GM12892 (cell line): ENCODE measurements around the gene SORCS2.

Experiments
- POLR2A ChIP-seq: IDR thresholded peaks from 2 replicates; pipeline ENCODE4 v1.6.1; 2011; ENCODE audit warnings: low read depth, low read length, control low read depth
- POLR2AphosphoS5 ChIP-seq: IDR thresholded peaks from 2 replicates; pipeline ENCODE4 v1.6.1; 2011; ENCODE audit warnings: low read depth, low read length, control low read depth
- TAF1 ChIP-seq: IDR thresholded peaks from 2 replicates; pipeline ENCODE4 v1.6.1; 2011; ENCODE audit warnings: low read depth, mild to moderate bottlenecking, control low read depth, low read length, borderline replicate concordance

GRCh38 chr4:7510066-7510465, 317.7 kb downstream of the SORCS2 start:
- TF ChIP-seq POLR2A (no peak), POLR2AphosphoS5 (no peak), TAF1 (no peak)
